CD4-positive, CD25-positive, alpha-beta regulatory T cell (primary cell): ENCODE measurements around the gene MALAT1. TPM values are rescaled to one million over a fixed set of nuclear protein-coding genes. Genes with fewer than 3 reads are reported as not detected.

Source experiments
- ATAC-seq, 2 donors: fragments of 150-1000 bp; cut with Tn5 transposase; one replicate each; pipeline ENCODE4 v1.10.0; 2021; ENCODE audit warnings: low read depth in 2 of 2, moderate number of reproducible peaks in 2 of 2, moderate library complexity in 1 of 2
- DNase-seq, 3 donors: peaks; one replicate each; pipeline versions ENCODE4 v3.0.0 to v3.0.0-alpha.2; 2012 to 2022; ENCODE audit warnings: mixed read lengths in 1 of 3
- H3K27ac ChIP-seq: one replicate; pipeline ENCODE4 v1.7.0; 2013; ENCODE audit warnings: mild to moderate bottlenecking, low read length; ENCODE audit not compliant: insufficient read depth, poor library complexity, severe bottlenecking
- H3K27me3 ChIP-seq: one replicate; pipeline ENCODE4 v1.7.0; 2013; ENCODE audit warnings: low read length; ENCODE audit not compliant: control insufficient read depth, insufficient read depth
- H3K36me3 ChIP-seq: one replicate; pipeline ENCODE4 v1.7.0; 2013; ENCODE audit warnings: mild to moderate bottlenecking, low read length, moderate library complexity; ENCODE audit not compliant: control insufficient read depth, insufficient read depth
- H3K4me1 ChIP-seq: 2 replicates; pipeline ENCODE4 v1.7.0; 2013; ENCODE audit warnings: mild to moderate bottlenecking, low read length; ENCODE audit not compliant: insufficient read depth, control insufficient read depth, poor library complexity, severe bottlenecking
- H3K4me3 ChIP-seq: one replicate; pipeline ENCODE4 v1.7.0; 2013; ENCODE audit warnings: low read depth, mild to moderate bottlenecking, low read length, moderate library complexity
- H3K9me3 ChIP-seq, 2 experiments: 1 replicate in 1 of 2; 2 replicates in 1 of 2; pipeline ENCODE4 v1.7.0; 2013; ENCODE audit warnings: low read length in 2 of 2, mild to moderate bottlenecking in 1 of 2, moderate library complexity in 1 of 2; ENCODE audit not compliant: control insufficient read depth in 2 of 2
- H3K27ac Mint-ChIP-seq, 3 donors: one replicate each; pipeline ENCODE4 v1.8.0; 2020 to 2022; ENCODE audit warnings: mild to moderate bottlenecking in 3 of 3, mixed read lengths in 3 of 3, moderate library complexity in 2 of 3
- H3K27me3 Mint-ChIP-seq: one replicate; pipeline ENCODE4 v1.8.0; 2022; ENCODE audit warnings: mild to moderate bottlenecking, mixed read lengths
- H3K36me3 Mint-ChIP-seq: one replicate; pipeline ENCODE4 v1.8.0; 2020; ENCODE audit warnings: mixed read lengths
- H3K4me1 Mint-ChIP-seq, 4 donors: one replicate each; pipeline ENCODE4 v1.8.0; 2020 to 2022; ENCODE audit warnings: mixed read lengths in 4 of 4, mild to moderate bottlenecking in 1 of 4
- H3K4me3 Mint-ChIP-seq, 4 donors: one replicate each; pipeline ENCODE4 v1.8.0; 2020 to 2022; ENCODE audit warnings: mild to moderate bottlenecking in 4 of 4, mixed read lengths in 4 of 4, moderate library complexity in 3 of 4
- H3K9me3 Mint-ChIP-seq, 7 donors: one replicate each; pipeline ENCODE4 v1.8.0; 2020 to 2022; ENCODE audit warnings: mixed read lengths in 7 of 7, mild to moderate bottlenecking in 3 of 7, moderate library complexity in 2 of 7
- polyA plus RNA-seq, 4 donors: library from polyadenylated mRNA; unstranded; fragments of 300-500 nt; fragmentation: Illumina TruSeq; gene quantifications; one replicate each; pipeline ENCODE4 v1.2.3, GENCODE V29; 2021
- total RNA-seq: library from RNA; stranded (reverse); gene quantifications from one replicate; pipeline ENCODE4 v1.2.3, GENCODE V29; 2022

MALAT1 gene
- total and polyA plus RNA-seq, 5 donors from 2014 or later: 2,329 to 36,047 (median 3,054) TPM

- Histone ChIP-seq H3K36me3 (peaks cover 10% of the 10 kb centered on the region), H3K9me3 (no peaks in the 10 kb centered on the region), H3K4me1 (peaks cover 26% of the 10 kb centered on the region), H3K27me3 (no peaks in the 10 kb centered on the region), H3K4me3 (no peak overlapping the region), H3K27ac (peak overlapping the region; percentile 74)
- H3K4me3 Mint-ChIP-seq: peak overlapping the region; percentile 86 to 93 (median 90)
- DNase-seq: no peak
- H3K27ac Mint-ChIP-seq: peak overlapping the region; percentile 73 to 93 (median 73)
- H3K36me3 Mint-ChIP-seq: no peaks in the 10 kb centered on the region
- ATAC-seq: no peak
- H3K4me1 Mint-ChIP-seq: peaks cover 0 to 53% (median 24%) of the 10 kb centered on the region in 4 donors
- H3K9me3 Mint-ChIP-seq: no peaks in the 10 kb centered on the region
- no peaks in the 10 kb centered on the region for H3K27me3 Mint-ChIP-seq
Measured at GRCh38 chr11:65541093-65541982, 42.5 kb downstream of the MALAT1 start.

GRCh38 chr11:65542738-65543390 is 44.0 kb downstream of the MALAT1 start:
- Mint-ChIP-seq H3K4me1 (peaks cover 0 to 62% (median 31%) of the 10 kb centered on the region in 4 donors), H3K4me3 (peak overlapping the region in 1 of 4 donors; percentile 80), H3K27me3 (no peaks in the 10 kb centered on the region), H3K27ac (peak overlapping the region in 2 of 3 donors; percentile 38 to 97), H3K36me3 (no peaks in the 10 kb centered on the region), H3K9me3 (no peaks in the 10 kb centered on the region)
- Histone ChIP-seq H3K27ac (no peak overlapping the region), H3K4me1 (peaks cover 40% of the 10 kb centered on the region), H3K4me3 (no peak overlapping the region), H3K27me3 (no peaks in the 10 kb centered on the region), H3K36me3 (peaks cover 3% of the 10 kb centered on the region), H3K9me3 (no peaks in the 10 kb centered on the region)
- DNase-seq (no peak), ATAC-seq (no peak)

GRCh38 chr11:65545853-65546216 is 47.0 kb downstream of the MALAT1 start:
- peaks cover 3% of the 10 kb centered on the region for H3K36me3 Mint-ChIP-seq
- peaks cover 0 to 77% (median 43%) of the 10 kb centered on the region in 4 donors for H3K4me1 Mint-ChIP-seq
- Histone ChIP-seq H3K36me3 (no peaks in the 10 kb centered on the region), H3K27me3 (no peaks in the 10 kb centered on the region), H3K4me3 (no peak overlapping the region), H3K9me3 (no peaks in the 10 kb centered on the region), H3K27ac (peak overlapping the region; percentile 76), H3K4me1 (peaks cover 43% of the 10 kb centered on the region)
- DNase-seq (no peak), ATAC-seq (no peak)
- H3K27ac Mint-ChIP-seq: peak overlapping the region; percentile 81 to 92 (median 82)
- H3K9me3 Mint-ChIP-seq: no peaks in the 10 kb centered on the region
- no peaks in the 10 kb centered on the region for H3K27me3 Mint-ChIP-seq
- H3K4me3 Mint-ChIP-seq: peak overlapping the region; percentile 15 to 94 (median 71)

GRCh38 chr11:65546217-65546958 is 47.5 kb downstream of the MALAT1 start:
- ATAC-seq (peak; percentile 79 to 83), DNase-seq (peak; percentile 95 to 98 (median 97))
- peak overlapping the region; percentile 76 for H3K27ac ChIP-seq
- no peaks in the 10 kb centered on the region for H3K9me3 Mint-ChIP-seq
- no peaks in the 10 kb centered on the region for H3K9me3 ChIP-seq
- peaks cover 5% of the 10 kb centered on the region for H3K36me3 Mint-ChIP-seq
- peak overlapping the region; percentile 81 to 92 (median 83) for H3K27ac Mint-ChIP-seq
- peak overlapping the region; percentile 63 to 94 (median 78) for H3K4me3 Mint-ChIP-seq
- H3K27me3 ChIP-seq: no peaks in the 10 kb centered on the region
- no peaks in the 10 kb centered on the region for H3K27me3 Mint-ChIP-seq
- no peak overlapping the region for H3K4me3 ChIP-seq
- peaks cover 0 to 75% (median 44%) of the 10 kb centered on the region in 4 donors for H3K4me1 Mint-ChIP-seq
- no peaks in the 10 kb centered on the region for H3K36me3 ChIP-seq
- H3K4me1 ChIP-seq: peaks cover 39% of the 10 kb centered on the region

- H3K27ac ChIP-seq: peak overlapping the region; percentile 76
- no peak for ATAC-seq
- no peaks in the 10 kb centered on the region for H3K36me3 ChIP-seq
- H3K4me1 Mint-ChIP-seq: peaks cover 6 to 77% (median 50%) of the 10 kb centered on the region in 4 donors
- H3K27me3 Mint-ChIP-seq: no peaks in the 10 kb centered on the region
- no peak overlapping the region for H3K4me3 ChIP-seq
- H3K4me3 Mint-ChIP-seq: peak overlapping the region in 3 of 4 donors; percentile 67 to 79 (median 78)
- peaks cover 46% of the 10 kb centered on the region for H3K4me1 ChIP-seq
- H3K27me3 ChIP-seq: no peaks in the 10 kb centered on the region
- no peaks in the 10 kb centered on the region for H3K9me3 ChIP-seq
- H3K36me3 Mint-ChIP-seq: peaks cover 17% of the 10 kb centered on the region
- peak in 1 of 3 donors; percentile 46 for DNase-seq
- H3K9me3 Mint-ChIP-seq: no peaks in the 10 kb centered on the region
- peak overlapping the region in 2 of 3 donors; percentile 51 to 81 for H3K27ac Mint-ChIP-seq
Measured at GRCh38 chr11:65547446-65548125, 48.7 kb downstream of the MALAT1 start.

- H3K27me3 ChIP-seq: no peaks in the 10 kb centered on the region
- peak overlapping the region; percentile 39 for H3K27ac ChIP-seq
- no peaks in the 10 kb centered on the region for H3K9me3 ChIP-seq
- DNase-seq (no peak), ATAC-seq (no peak)
- H3K36me3 ChIP-seq: no peaks in the 10 kb centered on the region
- Mint-ChIP-seq H3K36me3 (peaks cover 17% of the 10 kb centered on the region), H3K4me3 (peak overlapping the region; percentile 59 to 90 (median 72)), H3K27ac (peak overlapping the region; percentile 76 to 97 (median 81)), H3K9me3 (no peaks in the 10 kb centered on the region), H3K4me1 (peaks cover 6 to 80% (median 51%) of the 10 kb centered on the region in 4 donors), H3K27me3 (no peaks in the 10 kb centered on the region)
- no peak overlapping the region for H3K4me3 ChIP-seq
- H3K4me1 ChIP-seq: peaks cover 52% of the 10 kb centered on the region
Measured at GRCh38 chr11:65548395-65548794, 49.5 kb downstream of the MALAT1 start.

GRCh38 chr11:65549096-65549495 is 50.3 kb downstream of the MALAT1 start:
- no peaks in the 10 kb centered on the region for H3K27me3 Mint-ChIP-seq
- H3K4me3 Mint-ChIP-seq: peak overlapping the region in 3 of 4 donors; percentile 56 to 67 (median 67)
- no peak overlapping the region for H3K4me3 ChIP-seq
- DNase-seq: no peak
- no peaks in the 10 kb centered on the region for H3K9me3 Mint-ChIP-seq
- no peaks in the 10 kb centered on the region for H3K36me3 ChIP-seq
- no peaks in the 10 kb centered on the region for H3K27me3 ChIP-seq
- H3K36me3 Mint-ChIP-seq: peaks cover 17% of the 10 kb centered on the region
- H3K4me1 Mint-ChIP-seq: peaks cover 6 to 78% (median 50%) of the 10 kb centered on the region in 4 donors
- no peaks in the 10 kb centered on the region for H3K9me3 ChIP-seq
- peaks cover 59% of the 10 kb centered on the region for H3K4me1 ChIP-seq
- ATAC-seq: no peak
- no peak overlapping the region for H3K27ac ChIP-seq
- H3K27ac Mint-ChIP-seq: peak overlapping the region in 2 of 3 donors; percentile 62 to 81
